NCI-H524 (cell line): ENCODE measurements around the gene SLC2A6.

ENCODE experiments used
- DNase-seq, 2 experiments: peaks; one replicate each; lab custom pipeline; 2025; lab: John Stamatoyannopoulos, UW

SLC2A6 gene

GRCh38 chr9:133437753-133438531 lies 41.0 kb downstream of the SLC2A6 start:
- DNase-seq: no peak

- DNase-seq: no peak
Observed at GRCh38 chr9:133436681-133437080, 42.2 kb downstream of the SLC2A6 start.

GRCh38 chr9:133433351-133433843 lies 45.5 kb downstream of the SLC2A6 start:
- no peak for DNase-seq

- DNase-seq: no peak
Observed at GRCh38 chr9:133430244-133430643, 48.7 kb downstream of the SLC2A6 start.

GRCh38 chr9:133429641-133430161 lies 49.2 kb downstream of the SLC2A6 start:
- peak in 1 of 2 experiments; percentile 45 for DNase-seq

- no peak for DNase-seq
Observed at GRCh38 chr9:133429214-133429613, 49.7 kb downstream of the SLC2A6 start.

- DNase-seq: peak; percentile 39 to 67
Observed at GRCh38 chr9:133428617-133429101, 50.2 kb downstream of the SLC2A6 start.

- DNase-seq: no peak
Observed at GRCh38 chr9:133427658-133428348, 51.1 kb downstream of the SLC2A6 start.

GRCh38 chr9:133426011-133426410 lies 52.9 kb downstream of the SLC2A6 start:
- DNase-seq: no peak

- DNase-seq: peak in 1 of 2 experiments; percentile 33
Observed at GRCh38 chr9:133425049-133425632, 53.8 kb downstream of the SLC2A6 start.

GRCh38 chr9:133424187-133424586 lies 54.7 kb downstream of the SLC2A6 start:
- DNase-seq: no peak

GRCh38 chr9:133423216-133423615 lies 55.7 kb downstream of the SLC2A6 start:
- no peak for DNase-seq

- no peak for DNase-seq
Observed at GRCh38 chr9:133421615-133422542, 57.0 kb downstream of the SLC2A6 start, which contains the start of gene ADAMTS13. ADAMTS13 (plus strand) TSS chr9:133422367; CDS start chr9:133422444, 77 bp downstream.
